H1 (cell line): ENCODE results near the gene CHAT. TPM values are rescaled to one million over a fixed set of nuclear protein-coding genes. Genes with fewer than 3 reads are reported as not detected.

Experiments
- CTCF ChIA-PET: fragments of 300-600 bp; sonication (Branson Sonifier 250); formaldehyde crosslinking; loops from one replicate; lab custom pipeline; 2021; ENCODE audit not compliant: partially characterized antibody; lab: Charles Lee
- POLR2A ChIA-PET: fragments of 300-600 bp; sonication (Branson Sonifier 250); formaldehyde crosslinking; loops from one replicate; lab custom pipeline; 2021; ENCODE audit warnings: inconsistent platforms; ENCODE audit not compliant: partially characterized antibody; lab: Charles Lee
- DNase-seq, 2 experiments: peaks; one replicate each; pipeline versions ENCODE4 v3.0.0 to v3.0.0-alpha.2; 2010 to 2022; ENCODE audit warnings: low spot score in 2 of 2, low read depth in 1 of 2, mixed read lengths in 1 of 2
- FAIRE-seq: peaks from 2 replicates; lab custom pipeline; 2011; peaks lifted over from hg19 to GRCh38; lab: Jason Lieb, UNC
- H2AFZ ChIP-seq: 2 replicates; pipeline ENCODE4 v1.8.1; 2012; ENCODE audit warnings: low read length, inconsistent platforms
- H2AK5ac ChIP-seq: 2 replicates; pipeline ENCODE4 v1.6.1; 2013; ENCODE audit warnings: low read depth, low read length
- H2BK120ac ChIP-seq: replicated peaks from 2 replicates; pipeline ENCODE3; 2013; ENCODE audit warnings: low read depth, low read length, inconsistent platforms
- H2BK12ac ChIP-seq: 2 replicates; pipeline ENCODE4 v1.6.1; 2013; ENCODE audit warnings: low read depth, low read length
- H2BK15ac ChIP-seq: 2 replicates; pipeline ENCODE4 v1.6.1; 2013; ENCODE audit warnings: low read length
- H2BK20ac ChIP-seq: 2 replicates; pipeline ENCODE4 v1.6.1; 2013; ENCODE audit warnings: low read length
- H2BK5ac ChIP-seq: 2 replicates; pipeline ENCODE4 v1.6.1; 2013; ENCODE audit warnings: low read depth, low read length
- H3K14ac ChIP-seq: 2 replicates; pipeline ENCODE4 v1.6.1; 2013; ENCODE audit warnings: inconsistent platforms; ENCODE audit not compliant: insufficient read length
- H3K18ac ChIP-seq: 2 replicates; pipeline ENCODE4 v1.6.1; 2013; ENCODE audit warnings: low read length; ENCODE audit errors: extremely low read depth
- H3K23ac ChIP-seq: 2 replicates; pipeline ENCODE4 v1.6.1; 2013; ENCODE audit warnings: inconsistent platforms; ENCODE audit not compliant: insufficient read length
- H3K23me2 ChIP-seq: 2 replicates; pipeline ENCODE4 v1.6.1; 2013; ENCODE audit warnings: low read depth, low read length
- H3K27ac ChIP-seq: 2 replicates; pipeline ENCODE4 v1.6.1; 2011; ENCODE audit warnings: low read depth, low read length, inconsistent platforms
- H3K27me3 ChIP-seq, 4 experiments: replicated peaks in 1 of 4; 1 replicate in 1 of 4; 2 replicates in 3 of 4; pipeline versions ENCODE4 v1.6.1 to v1.8.1; 2011 to 2013; ENCODE audit warnings: low read length in 3 of 4, mild to moderate bottlenecking in 3 of 4, inconsistent platforms in 2 of 4, mixed read lengths in 2 of 4, moderate library complexity in 1 of 4; ENCODE audit not compliant: control insufficient read depth in 3 of 4, insufficient read depth in 3 of 4; ENCODE audit errors: extremely low read depth in 1 of 4
- H3K36me3 ChIP-seq, 4 experiments: 2 replicates each; pipeline versions ENCODE4 v1.6.1 to v1.8.1; 2011 to 2013; ENCODE audit warnings: mild to moderate bottlenecking in 4 of 4, low read length in 3 of 4, moderate library complexity in 2 of 4, control low read depth in 1 of 4, inconsistent platforms in 1 of 4; ENCODE audit not compliant: insufficient read depth in 4 of 4, control insufficient read depth in 2 of 4
- H3K4ac ChIP-seq: replicated peaks from 2 replicates; pipeline ENCODE3; 2013; ENCODE audit warnings: low read length, low read depth, mixed read lengths, inconsistent platforms; ENCODE audit not compliant: insufficient read length
- H3K4me1 ChIP-seq, 4 experiments: replicated peaks in 1 of 4; 1 replicate in 1 of 4; 2 replicates in 3 of 4; pipeline versions ENCODE4 v1.6.1 to v1.8.1; 2011 to 2013; ENCODE audit warnings: low read length in 3 of 4, inconsistent platforms in 2 of 4, mixed read lengths in 1 of 4; ENCODE audit not compliant: insufficient read depth in 4 of 4, control insufficient read depth in 3 of 4
- H3K4me2 ChIP-seq, 2 experiments: 2 replicates each; pipeline versions ENCODE4 v1.6.1 to v1.8.1; 2011 to 2013; ENCODE audit warnings: low read depth in 2 of 2, low read length in 2 of 2, control low read depth in 1 of 2, inconsistent platforms in 1 of 2, mild to moderate bottlenecking in 1 of 2; ENCODE audit not compliant: insufficient read depth in 1 of 2
- H3K4me3 ChIP-seq, 4 experiments: fragments of 200-600, 300-600 bp in 1 of 4; sonication (generic), shearing (Covaris generic), sonication (Bioruptor Twin) in 1 of 4; 2 replicates each; pipeline versions ENCODE4 v1.5.1 to v1.8.1; 2011 to 2016; ENCODE audit warnings: low read length in 4 of 4, low read depth in 3 of 4, control low read depth in 2 of 4, inconsistent platforms in 2 of 4, mild to moderate bottlenecking in 2 of 4, mixed read lengths in 1 of 4, moderate library complexity in 1 of 4; ENCODE audit not compliant: insufficient read depth in 2 of 4; ENCODE audit errors: extremely low read depth in 1 of 4
- H3K56ac ChIP-seq: replicated peaks from 2 replicates; pipeline ENCODE3; 2013; ENCODE audit warnings: low read depth, mild to moderate bottlenecking, mixed read lengths, low read length, inconsistent platforms; ENCODE audit not compliant: insufficient read length
- H3K79me1 ChIP-seq: 2 replicates; pipeline ENCODE4 v1.6.1; 2013; ENCODE audit warnings: low read depth, low read length, control low read depth
- H3K79me2 ChIP-seq, 2 experiments: 2 replicates each; pipeline versions ENCODE4 v1.6.1 to v1.8.1; 2012 to 2013; ENCODE audit warnings: low read length in 2 of 2, mild to moderate bottlenecking in 2 of 2, inconsistent platforms in 1 of 2; ENCODE audit not compliant: insufficient read depth in 2 of 2, control insufficient read depth in 1 of 2
- H3K9ac ChIP-seq, 4 experiments: replicated peaks in 1 of 4; 1 replicate in 1 of 4; 2 replicates in 3 of 4; pipeline versions ENCODE4 v1.6.1 to v1.8.1; 2011 to 2013; ENCODE audit warnings: low read depth in 3 of 4, low read length in 3 of 4, control low read depth in 2 of 4, mild to moderate bottlenecking in 2 of 4, moderate library complexity in 2 of 4, inconsistent platforms in 1 of 4; ENCODE audit errors: extremely low read depth in 1 of 4
- H3K9me3 ChIP-seq, 2 experiments: 2 replicates each; pipeline versions ENCODE4 v1.6.1 to v1.8.1; 2012 to 2013; ENCODE audit warnings: mild to moderate bottlenecking in 2 of 2, moderate library complexity in 2 of 2, control low read depth in 1 of 2, inconsistent platforms in 1 of 2, low read depth in 1 of 2, low read length in 1 of 2, mixed read lengths in 1 of 2; ENCODE audit not compliant: insufficient read depth in 2 of 2
- H4K20me1 ChIP-seq, 2 experiments: replicated peaks in 1 of 2; 2 replicates each; pipeline versions ENCODE3 to v1.8.1; 2011 to 2013; ENCODE audit warnings: inconsistent platforms in 2 of 2, low read length in 2 of 2, mild to moderate bottlenecking in 1 of 2; ENCODE audit not compliant: insufficient read depth in 2 of 2, control insufficient read depth in 1 of 2
- H4K5ac ChIP-seq: 2 replicates; pipeline ENCODE4 v1.6.1; 2013; ENCODE audit warnings: low read length, low read depth, mixed read lengths, inconsistent platforms; ENCODE audit not compliant: insufficient read length
- H4K8ac ChIP-seq: 2 replicates; pipeline ENCODE4 v1.8.0; 2013; ENCODE audit warnings: mild to moderate bottlenecking, moderate library complexity, low read length, inconsistent platforms; ENCODE audit not compliant: insufficient read depth; ENCODE audit errors: extremely low read depth
- H4K91ac ChIP-seq: replicated peaks from 2 replicates; pipeline ENCODE3; 2013; ENCODE audit warnings: low read length, mixed read lengths, inconsistent platforms; ENCODE audit not compliant: insufficient read length
- BACH1 ChIP-seq: IDR thresholded peaks from 2 replicates; pipeline ENCODE4 v1.6.1; 2012; ENCODE audit warnings: low read length, improper control_type of control experiment
- CBX5 ChIP-seq: fragments of 300-800, 300-1000 bp; sonication (generic); IDR thresholded peaks from 2 replicates; pipeline ENCODE4 v1.7.1; 2016; ENCODE audit warnings: antibody characterized with exemption, low read length, low read depth
- CTCF ChIP-seq, 3 experiments: IDR thresholded peaks; 1 replicate in 2 of 3; 2 replicates in 1 of 3; pipeline versions ENCODE4 v1.5.1 to v1.6.1; 2011; ENCODE audit warnings: low read length in 3 of 3, mild to moderate bottlenecking in 3 of 3, inconsistent platforms in 2 of 3, low read depth in 1 of 3, moderate library complexity in 1 of 3; ENCODE audit not compliant: insufficient read depth in 1 of 3; ENCODE audit errors: control extremely low read depth in 1 of 3
- E2F6 ChIP-seq: IDR thresholded peaks from 2 replicates; pipeline ENCODE4 v1.6.1; 2012; ENCODE audit warnings: inconsistent platforms
- GABPA ChIP-seq: IDR thresholded peaks from 2 replicates; pipeline ENCODE4 v1.6.1; 2011; ENCODE audit warnings: mild to moderate bottlenecking, low read length, moderate library complexity, borderline replicate concordance; ENCODE audit not compliant: insufficient read depth
- NRF1 ChIP-seq: IDR thresholded peaks from 2 replicates; pipeline ENCODE4 v1.6.1; 2011; ENCODE audit warnings: mild to moderate bottlenecking, low read depth, low read length, improper control_type of control experiment
- POU5F1 ChIP-seq: IDR thresholded peaks from 2 replicates; pipeline ENCODE4 v1.6.1; 2011; ENCODE audit warnings: low read depth, mild to moderate bottlenecking, low read length, moderate library complexity
- RBBP5 ChIP-seq: IDR thresholded peaks from 2 replicates; pipeline ENCODE4 v1.7.1; 2012; ENCODE audit warnings: low read depth, mild to moderate bottlenecking, inconsistent platforms, low read length, moderate library complexity, borderline replicate concordance
- SIX5 ChIP-seq: IDR thresholded peaks from 2 replicates; pipeline ENCODE4 v1.6.1; 2011; ENCODE audit warnings: mild to moderate bottlenecking, low read depth, low read length
- TEAD4 ChIP-seq: IDR thresholded peaks from 2 replicates; pipeline ENCODE4 v1.6.1; 2012; ENCODE audit warnings: low read depth, low read length, inconsistent platforms, mixed read lengths
- WGBS, 2 experiments: shearing (Covaris generic) in 1 of 2; methylation state at CpG; one replicate each; pipeline versions ENCODE4 v1.1.6 to v1.1.7; 2013 to 2015; ENCODE audit warnings: low lambda C conversion rate in 2 of 2, mixed read lengths in 2 of 2, inconsistent platforms in 1 of 2, low coverage in 1 of 2, missing lambda C conversion rate in 1 of 2; ENCODE audit not compliant: insufficient replicate concordance in 2 of 2, insufficient coverage in 1 of 2, insufficient read length in 1 of 2; ENCODE audit errors: extremely low coverage in 1 of 2, missing lambda C conversion rate in 1 of 2; 5-methylcytosine and 5-hydroxymethylcytosine counted together
- polyA plus RNA-seq, 7 experiments: library from polyadenylated mRNA; depleted of rRNA in 3 of 7; stranded (reverse) in 5 of 7; unstranded in 2 of 7; fragments of >200 nt in 5 of 7; fragments of 200-250 nt in 2 of 7; gene quantifications; 1 replicate in 5 of 7; 2 replicates in 1 of 7; 4 replicates in 1 of 7; pipeline versions ENCODE4 v1.2.1 to v1.2.3, GENCODE V29; 2011 to 2013; ENCODE audit warnings: missing spikeins in 2 of 7, mixed read lengths in 2 of 7
- total RNA-seq: library from RNA; stranded (reverse); fragmentation: NEBNext Ultra II Directional; extraction: Animal tissue kit (Norgen Biotek cat#: 25700); gene quantifications from 2 replicates; pipeline ENCODE4 v1.2.1, GENCODE V29; 2021

The CHAT gene
- total and polyA plus RNA-seq, 2 of the 8 experiments (the other 6 are each of a cell fraction or from before 2014, with no cell fraction given): not detected

- H4K91ac ChIP-seq: no peak overlapping the region
- H2AK5ac ChIP-seq: no peak overlapping the region
- no peak overlapping the region for H3K14ac ChIP-seq
- H4K8ac ChIP-seq: no peak overlapping the region
- no peak overlapping the region for H3K23ac ChIP-seq
- H2BK120ac ChIP-seq: no peak overlapping the region
- 89% methylated on average over 8 of the region's 11 CpGs; no CpG with 5 or more reads in 1 of the 2 experiments for WGBS, 2 experiments
- POLR2A ChIA-PET: no interaction called here
- CTCF ChIA-PET: interaction anchor here (1.3 kb wide), 1 partner anchor 12 kb away, joined by 4 read pairs; no protein-coding TSS in a partner anchor
- H3K4me3 ChIP-seq: no peak overlapping the region
- no peaks in the 10 kb centered on the region for H3K9me3 ChIP-seq
- H3K23me2 ChIP-seq: no peaks in the 10 kb centered on the region
- H3K4me1 ChIP-seq: peaks cover 0 to 4% (median under 1%) of the 10 kb centered on the region in 4 experiments; a peak in 2 of 7 replicates
- no peak overlapping the region for H3K4me2 ChIP-seq
- no peak overlapping the region for H4K5ac ChIP-seq
- no peak overlapping the region for H3K9ac ChIP-seq
- H3K4ac ChIP-seq: no peak overlapping the region
- no peaks in the 10 kb centered on the region for H3K79me2 ChIP-seq
- H4K20me1 ChIP-seq: peaks cover 0 to 2% of the 10 kb centered on the region in 2 experiments
- no peak overlapping the region for H2BK12ac ChIP-seq
- no peak overlapping the region for H2BK5ac ChIP-seq
- no peaks in the 10 kb centered on the region for H3K36me3 ChIP-seq
- DNase-seq: no peak
- H3K27me3 ChIP-seq: peaks cover 0 to 7% (median 1%) of the 10 kb centered on the region in 4 experiments; a peak in 3 of 7 replicates
- H2BK20ac ChIP-seq: no peak overlapping the region
- H3K79me1 ChIP-seq: no peaks in the 10 kb centered on the region
- H2BK15ac ChIP-seq: no peak overlapping the region
- H2AFZ ChIP-seq: no peak overlapping the region
- no peak for FAIRE-seq
- no peak overlapping the region for H3K56ac ChIP-seq
- no peak overlapping the region for H3K18ac ChIP-seq
- H3K27ac ChIP-seq: no peak overlapping the region
- TF ChIP-seq E2F6: no peak
- TF ChIP-seq RBBP5: no peak
- TF ChIP-seq CTCF (IDR thresholded peaks at IDR 0.05; ENCODE audit: control extremely low read depth in 1 of 3, insufficient read depth in 1 of 3, low read depth in 1 of 3, low read length in 3 of 3): no peak
- no peak for TF ChIP-seq TEAD4
- TF ChIP-seq BACH1: no peak
- TF ChIP-seq SIX5: no peak
- no peak for TF ChIP-seq GABPA
- TF ChIP-seq NRF1: no peak
- TF ChIP-seq POU5F1: no peak
- TF ChIP-seq CBX5: no peak
Measured at GRCh38 chr10:49597426-49598163, 16.2 kb upstream of the CHAT start.
